ENCODE results near the gene COL6A3. TPM values are rescaled to one million over a fixed set of nuclear protein-coding genes. Genes with fewer than 3 reads are reported as not detected.

COL6A3 gene
- total RNA-seq, 1 donor from 2014 or later: 0.02 TPM

DNA sequence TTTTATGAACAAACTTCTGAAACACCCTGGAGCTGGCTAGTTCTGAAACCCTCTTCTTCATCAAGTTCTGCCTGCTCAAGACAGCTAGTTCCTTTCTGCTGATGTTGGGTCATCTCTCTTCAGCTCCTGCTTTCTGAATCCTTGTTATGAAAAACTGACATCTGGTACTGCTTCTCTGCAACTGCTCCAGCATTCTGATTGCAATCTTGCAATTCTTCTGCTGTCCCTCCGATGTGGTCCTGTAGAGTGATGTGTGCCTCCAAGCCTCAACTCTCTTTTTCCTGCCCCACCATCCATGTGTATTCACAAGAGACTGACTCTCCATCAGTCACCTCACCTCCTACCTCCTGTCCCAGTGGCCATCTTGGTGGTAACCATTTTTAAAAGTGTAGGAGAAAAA, 21.8 kb downstream of the COL6A3 start:
- peaks cover 30% of the 10 kb centered on the region for H3K27me3 Mint-ChIP-seq
- TF ChIP-seq, protein P1, sequence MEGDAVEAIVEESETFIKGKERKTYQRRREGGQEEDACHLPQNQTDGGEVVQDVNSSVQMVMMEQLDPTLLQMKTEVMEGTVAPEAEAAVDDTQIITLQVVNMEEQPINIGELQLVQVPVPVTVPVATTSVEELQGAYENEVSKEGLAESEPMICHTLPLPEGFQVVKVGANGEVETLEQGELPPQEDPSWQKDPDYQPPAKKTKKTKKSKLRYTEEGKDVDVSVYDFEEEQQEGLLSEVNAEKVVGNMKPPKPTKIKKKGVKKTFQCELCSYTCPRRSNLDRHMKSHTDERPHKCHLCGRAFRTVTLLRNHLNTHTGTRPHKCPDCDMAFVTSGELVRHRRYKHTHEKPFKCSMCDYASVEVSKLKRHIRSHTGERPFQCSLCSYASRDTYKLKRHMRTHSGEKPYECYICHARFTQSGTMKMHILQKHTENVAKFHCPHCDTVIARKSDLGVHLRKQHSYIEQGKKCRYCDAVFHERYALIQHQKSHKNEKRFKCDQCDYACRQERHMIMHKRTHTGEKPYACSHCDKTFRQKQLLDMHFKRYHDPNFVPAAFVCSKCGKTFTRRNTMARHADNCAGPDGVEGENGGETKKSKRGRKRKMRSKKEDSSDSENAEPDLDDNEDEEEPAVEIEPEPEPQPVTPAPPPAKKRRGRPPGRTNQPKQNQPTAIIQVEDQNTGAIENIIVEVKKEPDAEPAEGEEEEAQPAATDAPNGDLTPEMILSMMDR (IDR thresholded peaks at IDR 0.05): no peak

DNA sequence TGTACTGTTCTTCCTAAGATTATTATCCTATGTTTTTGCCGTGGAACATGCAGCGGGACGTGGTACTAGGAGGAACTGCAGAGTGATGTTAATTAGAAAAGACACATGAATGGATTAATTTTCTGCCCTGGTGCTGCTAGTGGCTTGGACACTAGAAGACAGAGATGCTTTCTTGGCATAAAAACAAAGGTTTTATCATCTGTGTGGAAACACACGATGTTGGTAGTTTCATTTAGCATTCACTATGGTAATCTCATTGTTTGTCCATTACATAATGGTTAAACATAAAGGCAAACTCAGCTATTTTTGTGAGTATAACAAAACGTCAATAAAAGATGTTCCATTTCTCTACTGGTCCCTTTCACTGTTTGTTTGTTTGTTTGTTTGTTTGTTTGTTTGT, 22.8 kb downstream of the COL6A3 start:
- H3K9me3 Mint-ChIP-seq: no peaks in the 10 kb centered on the region
- ATAC-seq (ENCODE audit: low read depth) (no peak), DNase-seq (no peak)
- ChIA-PET CTCF (no interaction called here), POLR2A (no interaction called here)
- H3K4me3 Mint-ChIP-seq: no peak overlapping the region
- H3K27me3 Mint-ChIP-seq: peaks cover 30% of the 10 kb centered on the region
- intact Hi-C loops (cut with micrococcal nuclease): no loop called here
- H3K36me3 Mint-ChIP-seq (ENCODE audit: low read depth): no peaks in the 10 kb centered on the region
- no peak overlapping the region for H3K27ac Mint-ChIP-seq
- no peaks in the 10 kb centered on the region for H3K4me1 Mint-ChIP-seq
- TF ChIP-seq, protein P1 (IDR thresholded peaks at IDR 0.05): no peak

More for the DNA sequence above, 21.8 kb downstream of the COL6A3 start:
- Mint-ChIP-seq H3K4me1 (no peaks in the 10 kb centered on the region), H3K27ac (no peak overlapping the region), H3K4me3 (no peak overlapping the region), H3K9me3 (no peaks in the 10 kb centered on the region), H3K36me3 (ENCODE audit: low read depth) (no peaks in the 10 kb centered on the region)
- POLR2A ChIA-PET: no interaction called here
- DNase-seq (no peak), ATAC-seq (ENCODE audit: low read depth) (no peak)
- intact Hi-C loops (cut with micrococcal nuclease): no loop called here
- CTCF ChIA-PET: no interaction called here

DNA sequence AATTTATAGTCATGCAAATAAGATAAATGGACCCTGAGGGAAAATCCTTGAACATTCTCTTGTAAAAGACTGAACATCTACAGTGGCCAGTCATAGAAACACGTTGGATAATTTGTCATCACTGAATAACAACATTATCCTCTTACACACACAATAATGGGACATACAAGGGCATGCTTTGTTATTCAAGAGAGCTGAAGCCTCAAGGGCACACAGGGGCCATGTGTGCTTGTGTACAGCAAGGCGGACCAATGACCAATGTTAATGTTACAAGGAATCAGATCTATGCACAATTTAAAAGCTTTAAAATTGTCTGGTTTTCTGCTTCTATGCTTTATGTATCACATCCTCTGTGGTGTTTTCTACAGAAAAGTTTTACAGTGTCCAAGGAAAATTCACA, 23.7 kb downstream of the COL6A3 start:
- intact Hi-C loops (cut with micrococcal nuclease): no loop called here
- no peaks in the 10 kb centered on the region for H3K36me3 Mint-ChIP-seq (ENCODE audit: low read depth)

DNA sequence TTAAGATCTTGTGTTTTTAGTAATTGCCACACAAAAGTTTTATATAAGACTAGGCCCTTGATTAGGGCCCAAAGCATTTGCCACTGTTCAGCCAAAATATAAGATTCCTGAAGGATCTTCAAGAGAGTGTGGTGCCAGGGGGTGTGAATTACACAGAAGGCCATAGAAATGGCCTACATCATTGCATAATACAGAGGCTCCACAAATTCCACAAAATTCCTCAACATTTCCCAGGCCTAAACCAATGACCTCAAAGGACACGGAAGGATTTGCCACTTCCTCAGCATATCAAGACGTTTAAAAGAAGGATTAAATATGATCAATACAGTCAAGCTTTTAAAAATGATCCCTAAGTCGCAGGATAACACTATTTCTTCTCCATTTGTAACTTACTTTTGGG, 24.1 kb downstream of the COL6A3 start:
- intact Hi-C loops (cut with micrococcal nuclease): no loop called here
- H3K9me3 Mint-ChIP-seq: no peaks in the 10 kb centered on the region

More for the DNA sequence above, 23.7 kb downstream of the COL6A3 start:
- ChIA-PET POLR2A (no interaction called here), CTCF (no interaction called here)
- Mint-ChIP-seq H3K27me3 (peaks cover 23% of the 10 kb centered on the region), H3K9me3 (no peaks in the 10 kb centered on the region), H3K27ac (no peak overlapping the region), H3K4me3 (no peak overlapping the region), H3K4me1 (no peaks in the 10 kb centered on the region)
- DNase-seq (no peak), ATAC-seq (ENCODE audit: low read depth) (no peak)
- TF ChIP-seq, protein P1 (IDR thresholded peaks at IDR 0.05): no peak

DNA sequence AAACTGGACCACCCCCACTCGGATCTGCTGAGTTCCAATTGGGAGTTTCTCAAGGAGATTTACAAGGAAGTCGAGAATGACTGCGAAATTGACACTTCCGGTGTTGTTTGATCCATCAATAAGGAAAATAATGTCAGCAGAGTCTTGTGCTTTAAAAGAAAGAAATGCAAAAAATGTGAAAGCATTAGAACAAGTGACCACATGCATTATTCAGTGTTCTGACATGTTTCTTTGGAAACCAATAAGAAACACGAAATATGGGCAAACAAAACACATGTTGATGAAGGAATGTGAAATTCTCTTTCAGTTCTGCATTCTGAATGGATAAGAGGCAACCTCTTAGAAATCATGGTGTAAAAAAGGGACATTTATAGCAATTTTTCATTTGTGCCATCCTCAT, 25.9 kb downstream of the COL6A3 start:
- POLR2A ChIA-PET: no interaction called here
- Mint-ChIP-seq H3K9me3 (no peaks in the 10 kb centered on the region), H3K4me3 (no peak overlapping the region), H3K4me1 (no peaks in the 10 kb centered on the region), H3K36me3 (ENCODE audit: low read depth) (no peaks in the 10 kb centered on the region), H3K27ac (no peak overlapping the region), H3K27me3 (peaks cover 15% of the 10 kb centered on the region)
- DNase-seq: no peak
- CTCF ChIA-PET: no interaction called here
- no peak for ATAC-seq (ENCODE audit: low read depth)
- intact Hi-C loops (cut with micrococcal nuclease): no loop called here
- TF ChIP-seq, protein P1 (IDR thresholded peaks at IDR 0.05): no peak

More for the DNA sequence above, 24.1 kb downstream of the COL6A3 start:
- Mint-ChIP-seq H3K27me3 (peaks cover 22% of the 10 kb centered on the region), H3K4me1 (no peaks in the 10 kb centered on the region), H3K4me3 (no peak overlapping the region), H3K27ac (no peak overlapping the region), H3K36me3 (ENCODE audit: low read depth) (no peaks in the 10 kb centered on the region)
- DNase-seq: no peak
- ChIA-PET POLR2A (no interaction called here), CTCF (no interaction called here)
- ATAC-seq (ENCODE audit: low read depth): no peak
- TF ChIP-seq, protein P1 (IDR thresholded peaks at IDR 0.05): no peak
